GM18873 (cell line): ENCODE measurements around the gene HNRNPA1.

Source experiments
- ATAC-seq: cut with Tn5 transposase; IDR thresholded peaks from one replicate; pipeline ENCODE4 v1.9.1; 2021; ENCODE audit warnings: mild to moderate bottlenecking, moderate library complexity, moderate number of reproducible peaks; ENCODE audit not compliant: unreplicated experiment, low FRiP score

HNRNPA1 gene

DNA sequence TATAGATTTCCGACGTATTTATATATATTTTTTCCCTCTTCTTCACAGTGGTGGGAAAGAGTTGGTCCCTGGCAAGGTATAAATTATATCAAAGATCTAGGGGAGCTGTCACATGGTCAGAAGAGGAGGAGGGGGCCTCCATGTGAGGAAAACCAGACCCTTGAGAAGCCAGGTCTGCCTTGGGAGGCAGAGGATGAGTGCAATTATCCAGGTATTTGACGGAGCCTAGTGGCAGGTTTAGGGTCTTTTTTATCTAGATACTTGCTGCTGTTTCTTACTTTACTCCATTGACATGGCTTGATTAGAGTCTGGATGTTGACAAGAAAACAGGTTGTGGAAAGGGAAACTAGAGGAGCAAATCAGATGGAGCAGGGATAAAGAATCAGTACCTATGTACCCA, 49.9 kb downstream of the HNRNPA1 start:
- no peak for ATAC-seq

- ATAC-seq: no peak
Observed at GRCh38 chr12:54331461-54331860, 50.9 kb downstream of the HNRNPA1 start.

DNA sequence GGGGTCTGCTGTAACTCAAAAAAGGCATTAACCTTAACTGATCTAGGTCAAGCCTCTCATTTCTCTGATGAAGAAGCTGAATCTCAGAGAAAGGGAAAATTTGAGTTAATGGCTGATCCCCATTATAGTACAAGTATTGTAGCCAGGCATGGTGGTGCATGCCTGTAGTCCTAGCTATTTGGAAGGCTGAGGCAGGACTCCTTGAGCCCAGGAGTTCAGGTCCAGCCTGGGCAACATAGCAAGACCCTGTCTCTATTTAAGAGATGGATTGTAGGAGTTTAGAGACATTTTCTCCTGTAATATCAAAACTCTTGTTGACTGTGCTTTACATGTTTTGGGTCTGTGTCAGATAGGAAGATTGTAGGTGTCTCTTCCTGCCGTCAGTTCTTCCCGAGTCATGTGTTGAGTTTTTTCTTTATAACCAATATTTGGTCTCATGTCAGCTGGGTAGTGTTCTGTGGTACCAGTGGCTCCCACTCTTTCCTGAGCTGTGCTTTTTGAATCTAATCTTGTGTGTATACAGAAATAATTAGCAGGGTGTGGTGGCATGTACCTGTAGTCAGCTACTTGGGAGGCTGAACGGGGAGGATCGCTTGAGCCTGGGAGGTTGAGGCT, 53.0 kb downstream of the HNRNPA1 start:
- no peak for ATAC-seq
